Measurements from ENCODE around the gene PDGFRB. TPM values are rescaled to one million over a fixed set of nuclear protein-coding genes. Genes with fewer than 3 reads are reported as not detected.

PDGFRB gene
- total and polyA plus RNA-seq, 10 of the 15 experiments (the other 5 are each of a cell fraction or from before 2014, with no cell fraction given) = 0.02 to 3.0 (median 1.0) TPM

DNA sequence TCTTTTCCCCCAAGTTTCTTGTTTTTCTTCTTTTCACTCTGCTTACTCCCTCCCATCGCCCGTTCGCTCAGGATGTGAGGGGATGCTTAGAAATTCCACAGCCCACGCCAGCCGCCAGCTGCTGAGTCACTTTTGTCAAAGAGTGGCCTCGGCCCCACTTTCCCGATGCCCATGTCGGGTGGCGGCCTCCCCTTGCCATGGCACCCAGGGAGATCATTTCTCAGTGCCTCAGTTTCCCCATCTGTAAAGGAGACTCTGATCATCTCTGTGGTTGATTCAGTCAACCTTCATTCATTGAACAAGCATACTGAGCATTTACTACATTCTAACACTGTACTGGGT lies 353 bp upstream of the PDGFRB start:
- H3K79me2 ChIP-seq (ENCODE audit: control insufficient read depth, insufficient read depth, low read length) = no peaks in the 10 kb centered on the region
- intact Hi-C loops (cut with micrococcal nuclease; ENCODE audit: unreplicated experiment) = no loop called here

DNA sequence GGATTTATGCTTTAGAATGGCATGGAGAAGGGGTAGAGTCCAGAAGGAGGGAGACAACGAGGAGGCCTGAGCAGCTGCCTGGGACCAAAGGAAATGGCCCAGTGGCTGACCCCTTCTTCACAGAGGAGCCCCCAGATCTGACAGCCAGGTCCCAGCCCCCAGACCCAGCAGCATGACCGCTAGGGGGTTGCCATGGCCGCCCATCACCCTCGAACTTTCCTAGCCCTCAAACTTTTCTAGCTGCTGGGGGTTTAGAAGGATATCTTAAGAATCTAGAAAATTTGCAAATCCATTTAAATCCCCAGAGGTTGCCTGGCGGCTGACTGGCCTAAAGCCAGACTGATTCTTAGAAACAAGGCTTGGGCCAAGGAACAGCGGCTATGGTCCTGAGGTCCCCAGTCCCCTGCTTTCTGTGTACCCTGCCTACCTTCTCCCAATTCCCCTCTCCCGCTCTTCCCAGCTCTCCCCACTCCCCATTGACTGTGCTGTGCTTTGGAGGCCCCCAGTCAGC lies 972 bp downstream of the PDGFRB start:
- Histone ChIP-seq H3K4me1 (ENCODE audit: control insufficient read depth, insufficient read depth, low read length) (peaks cover 4% of the 10 kb centered on the region), H2AFZ (ENCODE audit: control insufficient read depth, low read depth, low read length) (no peak overlapping the region), H3K27me3 (replicated peaks in 1 of 2; ENCODE audit: control insufficient read depth in 2 of 2, insufficient read depth in 2 of 2, low read length in 1 of 2) (no peaks in the 10 kb centered on the region), H3K4me3 (no peak overlapping the region), H3K27ac (ENCODE audit: control insufficient read depth, insufficient read depth) (no peak overlapping the region), H3K36me3 (ENCODE audit: control insufficient read depth in 2 of 2, insufficient read depth in 2 of 2, low read length in 1 of 2) (no peaks in the 10 kb centered on the region), H3K4me2 (ENCODE audit: control insufficient read depth, insufficient read depth) (peak overlapping the region; percentile 19; the same call in 1 of the 2 replicates), H4K20me1 (ENCODE audit: control insufficient read depth, insufficient read depth) (no peaks in the 10 kb centered on the region), H3K9me3 (replicated peaks; ENCODE audit: control insufficient read depth, insufficient read depth, low read length) (no peaks in the 10 kb centered on the region), H3K79me2 (ENCODE audit: control insufficient read depth, insufficient read depth, low read length) (no peaks in the 10 kb centered on the region), H3K9ac (ENCODE audit: control insufficient read depth, insufficient read depth, low read length) (no peak overlapping the region)
- intact Hi-C loops (cut with micrococcal nuclease; ENCODE audit: unreplicated experiment) (no loop called here), in situ Hi-C loops (cut with MboI) (no loop called here)
- ChIA-PET RAD21 (ENCODE audit: unreplicated experiment) (interaction anchor here (3.1 kb wide), 1 partner anchor 9 kb away, joined by 13 read pairs; no protein-coding TSS in a partner anchor), POLR2A (no interaction called here), SMC1A (ENCODE audit: uncharacterized antibody, unreplicated experiment) (interaction anchor here (1.0 to 1.4 kb wide), 3 partner anchors 16 to 63 kb away, joined by 3 to 4 read pairs (median 3); no protein-coding TSS in a partner anchor), CTCF (interaction anchor here (0.9 to 3.4 kb wide), 4 partner anchors 9 to 21 kb away, joined by 4 to 13 read pairs (median 8); no protein-coding TSS in a partner anchor)
- ATAC-seq (peak; percentile 3; the same call in 1 of the 3 replicates), FAIRE-seq (no peak), DNase-seq (ENCODE audit: low read depth, low spot score) (no peak)
- no TSS peak for BruUV-seq (replicated peaks)
- TF ChIP-seq, protein P1, sequence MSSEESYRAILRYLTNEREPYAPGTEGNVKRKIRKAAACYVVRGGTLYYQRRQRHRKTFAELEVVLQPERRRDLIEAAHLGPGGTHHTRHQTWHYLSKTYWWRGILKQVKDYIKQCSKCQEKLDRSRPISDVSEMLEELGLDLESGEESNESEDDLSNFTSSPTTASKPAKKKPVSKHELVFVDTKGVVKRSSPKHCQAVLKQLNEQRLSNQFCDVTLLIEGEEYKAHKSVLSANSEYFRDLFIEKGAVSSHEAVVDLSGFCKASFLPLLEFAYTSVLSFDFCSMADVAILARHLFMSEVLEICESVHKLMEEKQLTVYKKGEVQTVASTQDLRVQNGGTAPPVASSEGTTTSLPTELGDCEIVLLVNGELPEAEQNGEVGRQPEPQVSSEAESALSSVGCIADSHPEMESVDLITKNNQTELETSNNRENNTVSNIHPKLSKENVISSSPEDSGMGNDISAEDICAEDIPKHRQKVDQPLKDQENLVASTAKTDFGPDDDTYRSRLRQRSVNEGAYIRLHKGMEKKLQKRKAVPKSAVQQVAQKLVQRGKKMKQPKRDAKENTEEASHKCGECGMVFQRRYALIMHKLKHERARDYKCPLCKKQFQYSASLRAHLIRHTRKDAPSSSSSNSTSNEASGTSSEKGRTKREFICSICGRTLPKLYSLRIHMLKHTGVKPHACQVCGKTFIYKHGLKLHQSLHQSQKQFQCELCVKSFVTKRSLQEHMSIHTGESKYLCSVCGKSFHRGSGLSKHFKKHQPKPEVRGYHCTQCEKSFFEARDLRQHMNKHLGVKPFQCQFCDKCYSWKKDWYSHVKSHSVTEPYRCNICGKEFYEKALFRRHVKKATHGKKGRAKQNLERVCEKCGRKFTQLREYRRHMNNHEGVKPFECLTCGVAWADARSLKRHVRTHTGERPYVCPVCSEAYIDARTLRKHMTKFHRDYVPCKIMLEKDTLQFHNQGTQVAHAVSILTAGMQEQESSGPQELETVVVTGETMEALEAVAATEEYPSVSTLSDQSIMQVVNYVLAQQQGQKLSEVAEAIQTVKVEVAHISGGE (CRISPR knock-in tag; IDR thresholded peaks at IDR 0.05) = no peak
- TF ChIP-seq MXI1 (IDR thresholded peaks at IDR 0.05; ENCODE audit: low read depth, low read length) = 0 out of 2 replicates have a peak, but pooled peaks have one; percentile 28
- no peak for TF ChIP-seq FOS (IDR thresholded peaks at IDR 0.05; ENCODE audit: borderline replicate concordance, extremely low read depth, insufficient read length)
- TF ChIP-seq MTA2 (IDR thresholded peaks at IDR 0.05; ENCODE audit: low read depth) = no peak
- 0 out of 2 replicates have a peak, but pooled peaks have one; percentile 2 for TF ChIP-seq IKZF1 (conservative IDR thresholded peaks at IDR 0.05)
- TF ChIP-seq MEF2B (IDR thresholded peaks at IDR 0.05; ENCODE audit: partially characterized antibody, poor library complexity, severe bottlenecking) = no peak
- no peak for TF ChIP-seq RUNX3 (IDR thresholded peaks at IDR 0.05; ENCODE audit: low read length)
- TF ChIP-seq BACH1 (IDR thresholded peaks at IDR 0.05; ENCODE audit: borderline replicate concordance) = no peak
- WGBS (ENCODE audit: insufficient coverage, insufficient replicate concordance, low lambda C conversion rate, missing lambda C conversion rate) = 14% methylated on average over 6 of the region's 7 CpGs

More for the DNA sequence above, 353 bp upstream of the PDGFRB start:
- ATAC-seq = no peak
- Histone ChIP-seq H3K9ac (ENCODE audit: control insufficient read depth, insufficient read depth, low read length) (peak overlapping the region; percentile 40), H2AFZ (ENCODE audit: control insufficient read depth, low read depth, low read length) (peak overlapping the region; percentile 49), H3K4me1 (ENCODE audit: control insufficient read depth, insufficient read depth, low read length) (peaks cover 13% of the 10 kb centered on the region), H3K27ac (ENCODE audit: control insufficient read depth, insufficient read depth) (no peak overlapping the region), H3K4me3 (peak overlapping the region; percentile 74), H3K36me3 (ENCODE audit: control insufficient read depth in 2 of 2, insufficient read depth in 2 of 2, low read length in 1 of 2) (no peaks in the 10 kb centered on the region), H3K27me3 (replicated peaks in 1 of 2; ENCODE audit: control insufficient read depth in 2 of 2, insufficient read depth in 2 of 2, low read length in 1 of 2) (no peaks in the 10 kb centered on the region), H3K9me3 (replicated peaks; ENCODE audit: control insufficient read depth, insufficient read depth, low read length) (no peaks in the 10 kb centered on the region), H3K4me2 (ENCODE audit: control insufficient read depth, insufficient read depth) (peak overlapping the region; percentile 86), H4K20me1 (ENCODE audit: control insufficient read depth, insufficient read depth) (no peaks in the 10 kb centered on the region)
- ChIA-PET CTCF (interaction anchor here (0.6 to 3.4 kb wide), 5 partner anchors 11 to 25 kb away, joined by 3 to 13 read pairs (median 3); no protein-coding TSS in a partner anchor), POLR2A (interaction anchor here (0.7 to 1.3 kb wide), 6 partner anchors 11 to 322 kb away, joined by 3 to 5 read pairs (median 3); no protein-coding TSS in a partner anchor), SMC1A (ENCODE audit: uncharacterized antibody, unreplicated experiment) (interaction anchor here (0.9 to 1.1 kb wide), 2 partner anchors 11 to 20 kb away, joined by 3 to 5 read pairs; no protein-coding TSS in a partner anchor), RAD21 (ENCODE audit: unreplicated experiment) (interaction anchor here (0.6 to 3.1 kb wide), 2 partner anchors 11 to 150 kb away, joined by 3 to 13 read pairs; no protein-coding TSS in a partner anchor)
- BruUV-seq (replicated peaks) = no TSS peak
- in situ Hi-C loops (cut with MboI) = no loop called here
- WGBS (ENCODE audit: insufficient coverage, insufficient replicate concordance, low lambda C conversion rate, missing lambda C conversion rate) = 0% methylated on average over 9 of the region's 9 CpGs
- no peak for DNase-seq (ENCODE audit: low read depth, low spot score)
- no peak for FAIRE-seq
- no peak for TF ChIP-seq JUNB (IDR thresholded peaks at IDR 0.05)
- TF ChIP-seq MTA2 (IDR thresholded peaks at IDR 0.05; ENCODE audit: low read depth) = no peak; the same call in 1 of the 2 replicates
- peak; percentile 72; the same call in 1 of the 2 replicates for TF ChIP-seq NBN (IDR thresholded peaks at IDR 0.05)
- no peak for TF ChIP-seq CREM (IDR thresholded peaks at IDR 0.05; ENCODE audit: low read depth)
